Measurements from ENCODE around the gene MAS1L. TPM values are rescaled to one million over a fixed set of nuclear protein-coding genes. Genes with fewer than 3 reads are reported as not detected.
A peak's percentile ranks its signal among the peaks of the same experiment; 100 is the strongest.

The MAS1L gene
- total and polyA plus RNA-seq, 5 experiments from 2014 or later, result not detected

GRCh38 chr6:29490552-29490951, 2.8 kb upstream of the MAS1L start:
- no peak for DNase-seq
- POLR2A ChIA-PET, result no interaction called here
- no peak for ATAC-seq

GRCh38 chr6:29490055-29490454, 2.3 kb upstream of the MAS1L start:
- Mint-ChIP-seq H3K9me3 (no peaks in the 10 kb centered on the region), H3K4me1 (peaks cover 0 to 2% (median 0%) of the 10 kb centered on the region in 4 donors), H3K4me3 (no peak overlapping the region), H3K27ac (peak overlapping the region in 1 of 10 donors; percentile 1), H3K27me3 (peaks cover 14 to 30% (median 22%) of the 10 kb centered on the region in 5 donors), H3K36me3 (no peaks in the 10 kb centered on the region)
- ATAC-seq, result no peak
- POLR2A ChIA-PET, result no interaction called here
- DNase-seq, result no peak

More at GRCh38 chr6:29490552-29490951, 2.8 kb upstream of the MAS1L start:
- peaks cover 15 to 30% (median 24%) of the 10 kb centered on the region in 5 donors for H3K27me3 Mint-ChIP-seq
- H3K27ac Mint-ChIP-seq, result no peak overlapping the region
- no peak overlapping the region for H3K4me3 Mint-ChIP-seq
- H3K36me3 Mint-ChIP-seq, result no peaks in the 10 kb centered on the region
- peaks cover 0 to 2% (median 0%) of the 10 kb centered on the region in 4 donors for H3K4me1 Mint-ChIP-seq
- H3K9me3 Mint-ChIP-seq, result no peaks in the 10 kb centered on the region

DNA sequence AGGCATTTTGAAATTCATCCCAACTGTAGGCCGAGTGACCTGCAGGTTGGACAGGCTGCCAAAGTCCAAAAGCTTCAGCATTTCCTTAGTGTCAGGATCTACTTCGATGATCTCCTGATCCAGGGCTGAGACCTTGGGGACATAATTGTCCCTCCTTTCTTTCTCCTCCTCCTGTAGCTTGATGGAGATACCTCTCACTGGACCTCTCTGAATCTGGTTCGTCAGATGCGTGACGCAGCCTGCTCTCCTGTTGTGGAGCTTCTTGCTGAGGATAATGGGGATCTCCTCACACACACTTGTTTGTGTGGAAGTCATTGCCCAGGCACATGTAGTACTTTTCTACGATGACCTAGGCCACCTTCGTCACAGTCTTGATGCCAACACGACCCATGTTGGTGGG, 1.5 kb upstream of the MAS1L start:
- Mint-ChIP-seq H3K27ac (no peak overlapping the region), H3K9me3 (no peaks in the 10 kb centered on the region), H3K27me3 (peaks cover 14 to 30% (median 19%) of the 10 kb centered on the region in 5 donors), H3K36me3 (no peaks in the 10 kb centered on the region), H3K4me3 (no peak overlapping the region), H3K4me1 (peaks cover 0 to 2% (median 0%) of the 10 kb centered on the region in 4 donors)
- POLR2A ChIA-PET, result no interaction called here
- DNase-seq, result no peak
- no peak for ATAC-seq

GRCh38 chr6:29488874-29489273, 1.1 kb upstream of the MAS1L start:
- Mint-ChIP-seq H3K4me1 (peaks cover 0 to 2% (median 0%) of the 10 kb centered on the region in 4 donors), H3K9me3 (no peaks in the 10 kb centered on the region), H3K27ac (no peak overlapping the region), H3K36me3 (no peaks in the 10 kb centered on the region), H3K4me3 (no peak overlapping the region), H3K27me3 (peaks cover 14 to 30% (median 19%) of the 10 kb centered on the region in 5 donors)
- POLR2A ChIA-PET, result no interaction called here
- no peak for DNase-seq
- no peak for ATAC-seq

GRCh38 chr6:29487131-29487530, 625 bp downstream of the MAS1L start:
- peaks cover 12 to 30% (median 19%) of the 10 kb centered on the region in 5 donors for H3K27me3 Mint-ChIP-seq
- H3K9me3 Mint-ChIP-seq, result peaks cover 0 to 5% (median 0%) of the 10 kb centered on the region in 9 donors
- DNase-seq (no peak), ATAC-seq (no peak)
- H3K4me1 Mint-ChIP-seq, result peaks cover 0 to 2% (median 0%) of the 10 kb centered on the region in 4 donors
- H3K36me3 Mint-ChIP-seq, result peaks cover 0 to 2% (median 0%) of the 10 kb centered on the region in 3 donors
- no peak overlapping the region for H3K4me3 Mint-ChIP-seq
- no peak overlapping the region for H3K27ac Mint-ChIP-seq
- POLR2A ChIA-PET, result no interaction called here

GRCh38 chr6:29486577-29486976, 1.2 kb downstream of the MAS1L start:
- ATAC-seq (no peak), DNase-seq (no peak)
- peaks cover 0 to 2% (median 0%) of the 10 kb centered on the region in 3 donors for H3K36me3 Mint-ChIP-seq
- H3K4me3 Mint-ChIP-seq, result no peak overlapping the region
- H3K27ac Mint-ChIP-seq, result no peak overlapping the region
- peaks cover 13 to 30% (median 20%) of the 10 kb centered on the region in 5 donors for H3K27me3 Mint-ChIP-seq
- POLR2A ChIA-PET, result no interaction called here
- peaks cover 0 to 10% (median 0%) of the 10 kb centered on the region in 9 donors for H3K9me3 Mint-ChIP-seq
- H3K4me1 Mint-ChIP-seq, result peaks cover 0 to 2% (median 0%) of the 10 kb centered on the region in 4 donors

DNA sequence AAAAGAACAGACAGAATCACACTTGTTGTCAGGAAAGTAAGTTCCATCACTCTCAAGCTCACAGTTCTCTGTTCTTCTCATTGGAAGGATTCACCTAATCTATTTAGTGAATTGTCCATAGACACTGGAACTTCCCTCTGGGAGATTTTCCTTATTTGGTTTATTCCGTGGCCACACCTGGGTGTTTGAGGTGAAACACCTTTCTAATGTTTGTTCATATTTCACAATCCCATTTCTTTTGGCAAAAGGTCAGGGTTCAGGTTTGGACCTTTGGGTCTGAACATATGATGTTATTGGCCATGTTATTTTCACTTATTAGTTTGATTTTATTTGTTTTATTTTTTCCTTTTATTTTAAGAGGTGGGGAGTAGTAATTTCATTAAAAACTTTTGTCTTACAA, 4.0 kb downstream of the MAS1L start:
- no peak for ATAC-seq
- no peak overlapping the region for H3K27ac Mint-ChIP-seq
- POLR2A ChIA-PET, result no interaction called here

GRCh38 chr6:29483186-29483585, 4.6 kb downstream of the MAS1L start:
- Mint-ChIP-seq H3K9me3 (peaks cover 0 to 10% (median 1%) of the 10 kb centered on the region in 9 donors), H3K27ac (no peak overlapping the region), H3K4me3 (no peak overlapping the region), H3K27me3 (peaks cover 10 to 21% (median 15%) of the 10 kb centered on the region in 5 donors), H3K4me1 (no peaks in the 10 kb centered on the region), H3K36me3 (peaks cover 0 to 2% (median 0%) of the 10 kb centered on the region in 3 donors)
- POLR2A ChIA-PET, result no interaction called here
- ATAC-seq (no peak), DNase-seq (no peak)

More for the DNA sequence above, 4.0 kb downstream of the MAS1L start:
- H3K36me3 Mint-ChIP-seq, result peaks cover 0 to 2% (median 0%) of the 10 kb centered on the region in 3 donors
- no peak for DNase-seq
- no peak overlapping the region for H3K4me3 Mint-ChIP-seq
- peaks cover 0 to 10% (median 1%) of the 10 kb centered on the region in 9 donors for H3K9me3 Mint-ChIP-seq
- peaks cover 10 to 21% (median 15%) of the 10 kb centered on the region in 5 donors for H3K27me3 Mint-ChIP-seq
- no peaks in the 10 kb centered on the region for H3K4me1 Mint-ChIP-seq

GRCh38 chr6:29479560-29479959, 8.2 kb downstream of the MAS1L start:
- H3K9me3 Mint-ChIP-seq, result peaks cover 0 to 10% (median 1%) of the 10 kb centered on the region in 9 donors
- peaks cover 0 to 11% (median 3%) of the 10 kb centered on the region in 5 donors for H3K27me3 Mint-ChIP-seq
- H3K27ac Mint-ChIP-seq, result no peak overlapping the region
- no peaks in the 10 kb centered on the region for H3K4me1 Mint-ChIP-seq
- POLR2A ChIA-PET, result no interaction called here
- ATAC-seq, result no peak
- H3K36me3 Mint-ChIP-seq, result peaks cover 0 to 2% (median 0%) of the 10 kb centered on the region in 3 donors
- no peak for DNase-seq
- H3K4me3 Mint-ChIP-seq, result no peak overlapping the region

GRCh38 chr6:29478740-29479139, 9.0 kb downstream of the MAS1L start:
- Mint-ChIP-seq H3K4me1 (no peaks in the 10 kb centered on the region), H3K36me3 (peaks cover 0 to 2% (median 0%) of the 10 kb centered on the region in 3 donors), H3K4me3 (no peak overlapping the region), H3K9me3 (peaks cover 0 to 10% (median 1%) of the 10 kb centered on the region in 9 donors), H3K27ac (no peak overlapping the region), H3K27me3 (peaks cover 0 to 11% (median 3%) of the 10 kb centered on the region in 5 donors)
- POLR2A ChIA-PET, result no interaction called here
- DNase-seq, result no peak
- no peak for ATAC-seq

- Mint-ChIP-seq H3K27me3 (peaks cover 2 to 15% (median 6%) of the 10 kb centered on the region in 5 donors), H3K4me1 (no peaks in the 10 kb centered on the region), H3K27ac (no peak overlapping the region), H3K4me3 (no peak overlapping the region), H3K9me3 (peaks cover 0 to 10% (median 1%) of the 10 kb centered on the region in 9 donors), H3K36me3 (no peaks in the 10 kb centered on the region)
- POLR2A ChIA-PET, result no interaction called here
- DNase-seq (no peak), ATAC-seq (no peak)
These were observed 9.8 kb downstream of the MAS1L start for GRCh38 chr6:29477923-29478450.

- H3K27ac Mint-ChIP-seq, result no peak overlapping the region
- H3K9me3 Mint-ChIP-seq, result peaks cover 0 to 2% (median 0%) of the 10 kb centered on the region in 9 donors
- DNase-seq (no peak), ATAC-seq (no peak)
- no peaks in the 10 kb centered on the region for H3K4me1 Mint-ChIP-seq
- no peaks in the 10 kb centered on the region for H3K36me3 Mint-ChIP-seq
- H3K4me3 Mint-ChIP-seq, result no peak overlapping the region
- POLR2A ChIA-PET, result interaction anchor here (0.6 kb wide), 1 partner anchor 19 kb away, joined by 5 read pairs; no protein-coding TSS in a partner anchor
- H3K27me3 Mint-ChIP-seq, result peaks cover 4 to 23% (median 11%) of the 10 kb centered on the region in 5 donors
These were observed 12.8 kb downstream of the MAS1L start for GRCh38 chr6:29474996-29475395.

GRCh38 chr6:29466241-29466640, 21.5 kb downstream of the MAS1L start:
- Mint-ChIP-seq H3K36me3 (no peaks in the 10 kb centered on the region), H3K4me3 (no peak overlapping the region), H3K4me1 (peaks cover 0 to 4% (median 0%) of the 10 kb centered on the region in 4 donors), H3K9me3 (no peaks in the 10 kb centered on the region), H3K27me3 (peaks cover 10 to 39% (median 24%) of the 10 kb centered on the region in 5 donors), H3K27ac (no peak overlapping the region)
- ATAC-seq, result no peak
- POLR2A ChIA-PET, result no interaction called here
- DNase-seq, result no peak
